ENCODE results near the gene REXO2. TPM values are rescaled to one million over a fixed set of nuclear protein-coding genes. Genes with fewer than 3 reads are reported as not detected.

The REXO2 gene
- total RNA-seq, 1 experiment from 2014 or later, result 159 TPM

DNA sequence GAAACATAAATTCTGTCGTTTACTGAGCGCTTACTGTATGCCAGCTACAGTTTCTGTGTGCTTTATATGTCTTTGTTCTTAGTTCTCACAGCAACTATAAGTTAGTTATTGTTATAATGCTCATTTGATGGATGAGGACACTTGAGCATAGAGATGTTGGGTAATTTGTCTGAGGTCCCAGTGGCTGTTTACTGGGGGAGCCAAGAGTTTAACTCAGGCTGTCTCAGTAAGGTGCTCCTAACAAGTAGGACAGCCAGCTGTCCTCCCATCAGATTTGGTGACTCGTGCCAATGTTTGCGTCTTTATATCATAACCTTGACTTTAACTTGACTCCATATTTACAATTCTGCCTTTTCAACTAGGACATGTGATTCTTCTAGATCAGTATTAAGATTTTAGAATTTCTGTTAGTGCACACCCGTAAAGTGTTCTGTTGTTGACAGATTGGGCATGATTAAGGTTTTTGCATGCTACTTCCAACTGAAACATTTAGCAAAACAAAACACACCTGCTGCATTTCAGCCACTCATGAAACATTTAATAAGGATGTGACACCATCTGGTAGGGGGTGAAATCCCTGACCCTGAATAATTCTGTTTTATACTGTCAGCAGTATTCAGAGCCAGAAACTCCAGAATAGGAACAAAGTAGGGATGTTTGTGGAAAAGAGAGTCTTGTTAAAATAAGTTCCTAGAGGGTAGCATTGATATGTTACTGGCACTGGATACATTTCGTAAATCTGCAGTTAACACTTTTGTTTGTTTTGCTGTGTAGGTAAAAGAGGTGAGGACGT, 1.9 kb downstream of the REXO2 start:
- no peak for DNase-seq (ENCODE audit: low read depth)

DNA sequence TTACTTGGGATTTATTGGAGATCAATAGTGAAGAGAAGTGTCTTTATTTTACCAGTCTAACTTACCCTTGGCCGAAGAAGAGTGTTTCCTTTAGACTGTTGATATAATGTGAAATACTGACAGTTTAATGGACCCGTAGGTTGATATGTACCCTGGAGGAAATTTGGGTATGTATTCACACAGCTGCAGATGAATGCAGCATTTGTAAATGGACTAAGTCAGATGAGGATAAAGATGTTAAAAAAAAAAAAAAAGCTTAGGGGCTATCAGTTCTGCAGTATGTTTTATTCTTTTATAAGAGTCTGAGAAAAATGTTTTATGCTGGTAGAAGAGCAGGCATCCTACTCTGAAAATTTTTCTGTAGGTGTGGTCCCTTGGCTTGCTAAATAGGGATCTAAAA, 2.7 kb downstream of the REXO2 start:
- no peak for DNase-seq (ENCODE audit: low read depth)

DNA sequence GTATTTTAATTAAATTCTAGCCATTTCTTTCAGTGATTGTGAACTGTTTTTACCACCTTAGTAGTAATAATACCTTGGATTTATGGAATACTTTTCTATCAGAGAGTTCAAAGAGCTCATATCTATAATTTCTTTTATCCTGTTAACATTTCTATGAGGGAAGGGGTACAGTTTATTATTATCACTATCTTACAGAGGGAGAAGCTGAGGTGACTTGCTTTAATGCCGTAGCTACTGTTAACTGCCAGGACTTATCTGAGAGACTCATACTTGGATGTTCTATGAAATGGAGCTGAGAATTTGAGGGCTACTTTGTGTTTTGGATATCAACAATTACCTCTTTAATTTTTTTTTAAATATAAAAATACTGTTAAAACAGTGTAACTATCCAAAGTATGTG, 3.3 kb downstream of the REXO2 start:
- DNase-seq (ENCODE audit: low read depth), result no peak

DNA sequence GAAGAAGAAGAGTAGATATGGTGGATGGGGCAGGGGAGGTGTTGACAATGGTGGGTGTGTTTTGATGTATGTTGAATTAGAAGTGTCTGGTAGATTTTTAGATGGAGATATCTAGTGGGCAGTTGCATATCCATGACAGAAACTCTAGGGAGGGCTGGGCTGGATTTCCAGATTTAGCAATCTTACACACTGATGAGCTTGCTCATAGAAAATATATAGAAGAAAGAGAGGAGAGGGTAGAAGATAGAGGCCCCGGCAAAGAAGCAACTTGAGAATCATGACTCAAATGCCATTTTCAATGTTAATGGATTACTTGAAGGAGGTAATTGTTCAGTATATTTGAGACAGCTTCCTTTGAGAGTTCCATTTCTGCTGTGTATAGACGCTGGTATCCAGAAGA, 8.2 kb downstream of the REXO2 start:
- no peak for DNase-seq (ENCODE audit: low read depth)

GRCh38 chr11:114447892-114448291, 8.6 kb downstream of the REXO2 start:
- no peak for DNase-seq (ENCODE audit: low read depth)

- DNase-seq (ENCODE audit: low read depth), result no peak
Observed at GRCh38 chr11:114448749-114449482, 9.6 kb downstream of the REXO2 start.

DNA sequence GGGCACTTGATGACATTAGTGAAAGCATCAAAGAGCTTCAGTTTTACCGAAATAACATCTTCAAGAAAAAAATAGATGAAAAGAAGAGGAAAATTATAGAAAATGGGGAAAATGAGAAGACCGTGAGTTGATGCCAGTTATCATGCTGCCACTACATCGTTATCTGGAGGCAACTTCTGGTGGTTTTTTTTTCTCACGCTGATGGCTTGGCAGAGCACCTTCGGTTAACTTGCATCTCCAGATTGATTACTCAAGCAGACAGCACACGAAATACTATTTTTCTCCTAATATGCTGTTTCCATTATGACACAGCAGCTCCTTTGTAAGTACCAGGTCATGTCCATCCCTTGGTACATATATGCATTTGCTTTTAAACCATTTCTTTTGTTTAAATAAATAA, 10.6 kb downstream of the REXO2 start:
- DNase-seq (ENCODE audit: low read depth), result no peak

DNA sequence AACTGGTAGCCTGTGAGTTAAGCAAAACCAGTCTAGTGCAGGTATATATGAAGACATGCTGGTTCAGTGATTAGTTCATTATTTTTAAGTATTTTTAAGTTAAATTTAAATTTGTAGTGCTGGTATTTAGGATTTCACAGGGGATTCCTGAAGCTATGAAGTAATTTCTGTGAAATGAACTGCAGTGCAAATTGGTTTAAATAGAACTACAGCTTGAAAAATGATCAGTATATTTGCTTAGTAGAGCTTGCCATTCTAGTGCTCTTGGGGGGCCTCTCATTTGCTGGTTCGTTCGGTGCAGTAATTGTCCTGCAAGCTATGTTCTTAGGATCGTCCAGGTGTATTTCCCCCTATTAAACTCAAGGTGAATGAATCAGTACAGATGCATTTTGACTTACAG, 13.1 kb downstream of the REXO2 start:
- no peak for DNase-seq (ENCODE audit: low read depth)

- no peak for DNase-seq (ENCODE audit: low read depth)
Observed at GRCh38 chr11:114463999-114464398, 24.7 kb downstream of the REXO2 start.

- DNase-seq (ENCODE audit: low read depth), result no peak
Observed at GRCh38 chr11:114466742-114467141, 27.5 kb downstream of the REXO2 start.

GRCh38 chr11:114472661-114473060, 33.4 kb downstream of the REXO2 start:
- no peak for DNase-seq (ENCODE audit: low read depth)

DNA sequence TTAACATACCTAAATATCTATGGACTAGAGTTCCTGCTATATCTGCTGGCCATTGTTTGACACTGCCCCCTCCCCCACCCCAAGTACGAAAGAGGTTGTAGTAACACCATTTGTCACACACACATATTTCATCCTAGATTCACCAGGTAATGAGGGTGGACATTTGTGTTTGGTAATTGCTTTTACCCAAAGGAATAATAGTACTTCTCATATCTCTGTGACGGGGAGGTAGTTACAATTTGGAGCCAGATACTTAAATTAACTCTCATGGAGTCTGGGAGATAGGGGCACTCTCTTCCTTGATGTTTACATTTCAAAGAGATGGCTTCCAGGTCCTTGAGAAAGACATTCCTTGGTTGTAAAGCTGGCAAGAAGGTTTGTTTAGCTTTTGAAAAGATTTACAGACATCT, 38.7 kb downstream of the REXO2 start:
- DNase-seq (ENCODE audit: low read depth), result no peak

GRCh38 chr11:114478768-114479167, 39.5 kb downstream of the REXO2 start:
- DNase-seq (ENCODE audit: low read depth), result peak; percentile 15

- DNase-seq (ENCODE audit: low read depth), result peak; percentile 15
Observed at GRCh38 chr11:114479331-114479730, 40.1 kb downstream of the REXO2 start.

DNA sequence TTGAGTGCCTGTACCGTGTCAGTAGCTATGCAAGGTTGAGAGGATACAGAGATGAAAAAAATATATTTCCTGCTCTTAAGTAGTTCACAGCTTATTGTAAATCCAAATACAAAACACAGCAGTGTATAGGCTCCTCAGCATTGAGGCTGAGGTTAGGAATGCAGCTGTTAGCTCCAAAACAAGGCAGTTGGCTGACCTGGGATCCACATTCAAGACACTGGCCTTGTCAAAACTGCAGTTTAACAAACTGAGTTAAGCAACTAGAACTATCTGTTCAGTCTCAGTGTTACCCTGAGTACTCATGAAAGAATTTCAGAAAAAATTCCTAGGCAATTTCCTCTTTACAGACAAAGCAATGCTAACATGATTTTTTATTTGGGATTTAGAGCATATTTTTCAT, 42.8 kb downstream of the REXO2 start:
- DNase-seq (ENCODE audit: low read depth), result no peak

GRCh38 chr11:114483929-114484328, 44.7 kb downstream of the REXO2 start:
- DNase-seq (ENCODE audit: low read depth), result peak; percentile 6

DNA sequence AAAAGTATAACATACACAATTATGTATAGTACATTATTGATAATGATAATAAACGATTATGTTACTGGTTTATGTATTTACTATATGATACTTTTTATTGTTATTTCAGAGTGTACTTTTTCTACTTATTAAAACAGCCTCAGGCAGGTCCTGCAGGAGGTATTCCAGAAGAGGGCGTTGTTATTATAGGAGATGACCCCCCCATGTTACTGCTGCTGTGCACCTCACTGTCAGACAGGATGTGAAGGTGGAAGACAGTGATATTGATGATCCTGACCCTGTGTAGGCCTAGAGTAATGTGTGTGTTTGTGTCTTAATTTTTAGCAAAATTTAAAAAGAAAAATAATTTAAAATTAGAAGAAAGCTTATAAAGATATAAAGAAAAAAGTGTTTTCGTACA, 57.6 kb downstream of the REXO2 start:
- DNase-seq (ENCODE audit: low read depth), result no peak

- no peak for DNase-seq (ENCODE audit: low read depth)
Observed at GRCh38 chr11:114499756-114500155, 60.5 kb downstream of the REXO2 start.

Other genes with a start within 250 kb of the REXO2 start
- gene NNMT, start 143.1 kb upstream of the REXO2 start, total RNA-seq (2014; rRNA removed; shearing (Covaris generic)), result 187 and 246 TPM in 2 replicates
- 6.9 TPM in 2 replicates for gene C11orf71, start 39.0 kb upstream of the REXO2 start, total RNA-seq (2014; rRNA removed; shearing (Covaris generic))
- 39.1 and 39.7 TPM in 2 replicates for gene RBM7, start 38.8 kb upstream of the REXO2 start, total RNA-seq (2014; rRNA removed; shearing (Covaris generic))
- gene NXPE1, start 120.4 kb downstream of the REXO2 start, total RNA-seq (2014; rRNA removed; shearing (Covaris generic)), result not detected in 2 replicates
- gene NXPE4, start 156.3 kb downstream of the REXO2 start, total RNA-seq (2014; rRNA removed; shearing (Covaris generic)), result not detected in 2 replicates
- gene NXPE2, start 239.1 kb downstream of the REXO2 start, total RNA-seq (2014; rRNA removed; shearing (Covaris generic)), result not detected in 2 replicates